ENCODE data around the gene CDC5L.

DNA sequence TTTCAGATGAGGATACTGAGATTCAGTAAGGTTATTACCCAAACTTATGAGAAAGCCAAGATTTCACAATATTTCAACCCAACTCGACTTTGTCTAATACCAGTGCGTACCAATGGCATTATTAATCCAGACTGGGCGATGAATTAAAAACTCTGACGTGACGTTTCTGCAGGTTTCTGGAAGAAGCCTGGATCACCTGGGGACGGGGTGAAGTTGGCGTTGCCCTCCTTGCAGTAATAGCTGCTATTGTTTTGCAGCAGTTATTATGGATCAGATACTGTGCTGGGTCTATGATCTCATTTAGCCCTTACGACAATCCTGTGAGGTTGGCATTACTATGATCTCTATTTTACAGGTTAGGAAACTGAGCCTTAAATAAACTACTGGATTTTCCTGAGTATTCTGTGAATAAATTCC is 569 bp upstream of the CDC5L start:
- TF ChIP-seq CTCF (conservative IDR thresholded peaks at IDR 0.05 in 1 of 2, IDR thresholded peaks at IDR 0.05 in 1 of 2; ENCODE audit: extremely low read depth in 1 of 2, insufficient read depth in 1 of 2, low read depth in 1 of 2, low read length in 2 of 2) = no peak
- no peak for TF ChIP-seq EZH2 (IDR thresholded peaks at IDR 0.05; ENCODE audit: borderline replicate concordance, low read length)

All from mammary epithelial cell (primary cell).